B cell (primary cell): ENCODE data around the gene RABGAP1L. TPM values are rescaled to one million over a fixed set of nuclear protein-coding genes. Genes with fewer than 3 reads are reported as not detected.

Experiments used
- ATAC-seq: fragments of 200-7000 bp; cut with Tn5 transposase; one replicate; pipeline ENCODE4 v1.10.0; 2021; ENCODE audit warnings: low read depth, mild to moderate bottlenecking, moderate number of reproducible peaks, moderate library complexity
- CTCF ChIA-PET: fragments of 350-600 bp; sonication (Branson Sonifier 250); formaldehyde crosslinking; loops from one replicate; lab custom pipeline; 2021; ENCODE audit warnings: antibody characterized with exemption, inconsistent platforms; lab: Charles Lee
- POLR2A ChIA-PET: fragments of 350-600 bp; sonication (Branson Sonifier 250); formaldehyde crosslinking; loops from one replicate; lab custom pipeline; 2021; ENCODE audit warnings: antibody characterized with exemption; lab: Charles Lee
- DNase-seq: peaks from one replicate; pipeline ENCODE4 v3.0.0; 2013
- H2AFZ ChIP-seq: 2 replicates; pipeline ENCODE4 v1.6.1; 2012; ENCODE audit warnings: mild to moderate bottlenecking, low read depth, low read length; ENCODE audit not compliant: insufficient read depth, poor library complexity, severe bottlenecking
- H3K27ac ChIP-seq, 2 donors: 1 replicate in 1 of 2; 2 replicates in 1 of 2; pipeline ENCODE4 v1.5.1; 2012 to 2013; ENCODE audit warnings: low read length in 2 of 2, mild to moderate bottlenecking in 2 of 2, moderate library complexity in 1 of 2
- H3K27me3 ChIP-seq, 4 experiments: fragments of 200-600 bp in 1 of 4; sonication (generic) in 1 of 4; replicated peaks in 1 of 4; 1 replicate in 2 of 4; 2 replicates in 2 of 4; pipeline versions ENCODE4 v1.6.1 to v1.7.0; 2013 to 2016; ENCODE audit warnings: low read length in 3 of 4, mild to moderate bottlenecking in 2 of 4, mixed read lengths in 1 of 4, moderate library complexity in 1 of 4; ENCODE audit not compliant: insufficient read depth in 4 of 4, control insufficient read depth in 3 of 4; ENCODE audit errors: control extremely low read depth in 1 of 4
- H3K36me3 ChIP-seq, 2 experiments: replicated peaks in 1 of 2; 1 replicate in 1 of 2; 2 replicates in 1 of 2; pipeline versions ENCODE4 v1.6.1 to v1.7.1; 2013; ENCODE audit warnings: low read length in 1 of 2; ENCODE audit not compliant: insufficient read depth in 2 of 2, control insufficient read depth in 1 of 2; ENCODE audit errors: control extremely low read depth in 1 of 2, extremely low read depth in 1 of 2
- H3K4me1 ChIP-seq, 2 donors: fragments of 200-600 bp in 1 of 2; sonication (generic) in 1 of 2; 1 replicate in 1 of 2; 2 replicates in 1 of 2; pipeline versions ENCODE4 v1.5.1 to v1.6.1; 2013 to 2017; ENCODE audit warnings: low read length in 2 of 2; ENCODE audit not compliant: control insufficient read depth in 2 of 2, insufficient read depth in 2 of 2
- H3K4me2 ChIP-seq: replicated peaks from 2 replicates; pipeline ENCODE3; 2012; ENCODE audit warnings: mild to moderate bottlenecking, low read depth, low read length; ENCODE audit not compliant: poor library complexity, severe bottlenecking
- H3K4me3 ChIP-seq, 5 experiments: fragments of 200-600 bp in 1 of 5; sonication (generic) in 1 of 5; 1 replicate in 3 of 5; 2 replicates in 2 of 5; pipeline versions ENCODE4 v1.5.1 to v1.7.0; 2011 to 2016; ENCODE audit warnings: low read length in 4 of 5, mild to moderate bottlenecking in 4 of 5, low read depth in 2 of 5, control low read depth in 1 of 5, moderate library complexity in 1 of 5; ENCODE audit not compliant: insufficient read depth in 1 of 5; ENCODE audit errors: control extremely low read depth in 1 of 5, extremely low read depth in 1 of 5
- H3K79me2 ChIP-seq: fragments of 200-600 bp; sonication (generic); one replicate; pipeline ENCODE4 v1.6.0; 2016; ENCODE audit warnings: low read length; ENCODE audit not compliant: control insufficient read depth, insufficient read depth
- H3K9ac ChIP-seq: fragments of 200-600 bp; sonication (generic); 2 replicates; pipeline ENCODE4 v1.6.1; 2017; ENCODE audit warnings: mild to moderate bottlenecking, low read length, moderate library complexity
- H3K9me3 ChIP-seq, 3 donors: one replicate each; pipeline versions ENCODE4 v1.6.1 to v1.7.1; 2013; ENCODE audit warnings: low read length in 2 of 3; ENCODE audit not compliant: control insufficient read depth in 2 of 3, insufficient read depth in 1 of 3; ENCODE audit errors: control extremely low read depth in 1 of 3
- H4K20me1 ChIP-seq: 2 replicates; pipeline ENCODE4 v1.6.0; 2012; ENCODE audit warnings: mild to moderate bottlenecking, low read length; ENCODE audit not compliant: insufficient read depth, control insufficient read depth, poor library complexity, severe bottlenecking
- H3K27ac Mint-ChIP-seq: one replicate; pipeline ENCODE4 v1.8.0; 2021; ENCODE audit warnings: mixed read lengths
- H3K27me3 Mint-ChIP-seq: one replicate; pipeline ENCODE4 v1.8.0; 2021; ENCODE audit warnings: mixed read lengths
- H3K4me1 Mint-ChIP-seq: one replicate; pipeline ENCODE4 v1.8.0; 2021; ENCODE audit warnings: mixed read lengths
- H3K4me3 Mint-ChIP-seq: one replicate; pipeline ENCODE4 v1.8.0; 2021; ENCODE audit warnings: mixed read lengths
- H3K9me3 Mint-ChIP-seq: one replicate; pipeline ENCODE4 v1.8.0; 2022; ENCODE audit warnings: mixed read lengths; ENCODE audit not compliant: insufficient read depth
- EZH2 ChIP-seq: IDR thresholded peaks from 2 replicates; pipeline ENCODE4 v1.6.1; 2012; ENCODE audit warnings: borderline replicate concordance, low read depth, mild to moderate bottlenecking, moderate library complexity, low read length; ENCODE audit not compliant: insufficient read depth, poor library complexity, severe bottlenecking
- WGBS: methylation state at CpG from one replicate; pipeline ENCODE4 v1.1.5; 2013; ENCODE audit warnings: missing lambda C conversion rate; ENCODE audit not compliant: insufficient coverage; 5-methylcytosine and 5-hydroxymethylcytosine counted together
- intact Hi-C: fragments of 100-400 bp; cut with micrococcal nuclease; formaldehyde crosslinking; loops from one replicate; pipeline ENCODE4 v1.10.0; 2022
- polyA plus RNA-seq: library from polyadenylated mRNA; depleted of rRNA; stranded (reverse); fragments of >200 nt; gene quantifications from 2 replicates; pipeline ENCODE4 v1.2.3, GENCODE V29; 2012
- total RNA-seq, 2 donors: library from RNA; stranded (reverse); fragments of 120-200 nt in 1 of 2; gene quantifications; 1 replicate in 1 of 2; 2 replicates in 1 of 2; pipeline versions ENCODE4 v1.2.3 to v1.2.4, GENCODE V29; 2013 to 2022
- TF ChIP-seq, protein P1 (sequence below): fragments of 200-600 bp; IDR thresholded peaks from one replicate; pipeline ENCODE4 v1.8.0; 2022; ENCODE audit warnings: antibody characterized with exemption, mild to moderate bottlenecking

RABGAP1L gene
- total and polyA plus RNA-seq, 2 donors (not counting 1 experiment from before 2014, with no cell fraction given) = 34.9 to 159 TPM

DNA sequence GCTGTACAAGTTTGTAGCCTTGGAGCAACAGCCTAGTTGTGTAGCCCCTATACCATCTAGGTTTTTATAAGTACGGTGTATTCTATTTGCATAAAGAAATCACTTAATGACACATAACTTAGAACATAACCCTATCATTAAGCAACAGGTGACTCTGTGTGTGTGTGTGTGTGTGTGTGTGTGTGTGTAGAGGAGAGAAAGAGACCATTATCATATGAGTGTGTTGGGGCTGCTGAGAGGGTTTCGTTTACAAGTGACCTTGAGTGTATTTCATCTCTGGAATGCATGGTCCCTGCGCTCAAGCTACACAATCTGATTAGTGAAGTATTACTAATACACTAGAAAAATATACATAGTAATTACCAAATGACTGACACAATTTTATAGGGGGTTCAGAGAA, 115.1 kb downstream of the RABGAP1L start:
- CTCF ChIA-PET = interaction anchor here (0.6 to 4.0 kb wide), 3 partner anchors 12 to 636 kb away, joined by 3 to 27 read pairs (median 3); no protein-coding TSS in a partner anchor
- no peak overlapping the region for H3K4me3 Mint-ChIP-seq
- no peak overlapping the region for H3K27ac ChIP-seq

DNA sequence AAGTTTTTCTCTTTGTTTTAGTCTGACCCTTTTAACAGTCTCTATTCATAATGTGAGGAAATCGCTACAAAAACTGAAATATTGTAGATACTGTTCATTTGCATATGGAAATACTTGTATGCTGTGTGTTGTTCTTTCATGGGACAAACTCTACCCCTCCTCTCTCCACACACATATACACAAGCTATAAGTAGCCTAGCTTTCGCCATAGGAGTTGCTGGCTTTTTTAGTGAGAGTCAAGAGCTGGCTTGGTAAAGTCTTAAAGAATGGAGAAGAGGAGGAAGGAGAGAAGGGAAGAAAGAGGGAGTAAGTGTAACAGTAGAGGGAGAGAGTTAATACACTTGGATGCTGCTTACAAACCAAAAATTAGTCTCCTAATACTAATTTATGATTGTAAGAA, 115.6 kb downstream of the RABGAP1L start:
- Histone ChIP-seq H3K79me2 (no peaks in the 10 kb centered on the region), H3K36me3 (peaks cover 0 to 8% of the 10 kb centered on the region in 2 experiments)
- intact Hi-C loops = no loop called here

More for the DNA sequence above, 115.1 kb downstream of the RABGAP1L start:
- Mint-ChIP-seq H3K27ac (no peak overlapping the region), H3K27me3 (no peaks in the 10 kb centered on the region), H3K4me1 (peaks cover 49% of the 10 kb centered on the region), H3K9me3 (no peaks in the 10 kb centered on the region)
- Histone ChIP-seq H3K9ac (no peak overlapping the region), H3K4me3 (no peak overlapping the region), H3K9me3 (peaks cover 0 to 3% (median 0%) of the 10 kb centered on the region in 3 donors), H2AFZ (no peak overlapping the region), H3K79me2 (no peaks in the 10 kb centered on the region), H4K20me1 (no peaks in the 10 kb centered on the region), H3K36me3 (peaks cover 0 to 8% of the 10 kb centered on the region in 2 experiments), H3K4me1 (peaks cover 14 to 32% of the 10 kb centered on the region in 2 donors), H3K27me3 (no peaks in the 10 kb centered on the region), H3K4me2 (no peak overlapping the region)
- WGBS = no CpG with 5 or more reads among the region's 3 CpGs
- intact Hi-C loops = no loop called here
- ATAC-seq (no peak), DNase-seq (no peak)
- TF ChIP-seq, protein P1, sequence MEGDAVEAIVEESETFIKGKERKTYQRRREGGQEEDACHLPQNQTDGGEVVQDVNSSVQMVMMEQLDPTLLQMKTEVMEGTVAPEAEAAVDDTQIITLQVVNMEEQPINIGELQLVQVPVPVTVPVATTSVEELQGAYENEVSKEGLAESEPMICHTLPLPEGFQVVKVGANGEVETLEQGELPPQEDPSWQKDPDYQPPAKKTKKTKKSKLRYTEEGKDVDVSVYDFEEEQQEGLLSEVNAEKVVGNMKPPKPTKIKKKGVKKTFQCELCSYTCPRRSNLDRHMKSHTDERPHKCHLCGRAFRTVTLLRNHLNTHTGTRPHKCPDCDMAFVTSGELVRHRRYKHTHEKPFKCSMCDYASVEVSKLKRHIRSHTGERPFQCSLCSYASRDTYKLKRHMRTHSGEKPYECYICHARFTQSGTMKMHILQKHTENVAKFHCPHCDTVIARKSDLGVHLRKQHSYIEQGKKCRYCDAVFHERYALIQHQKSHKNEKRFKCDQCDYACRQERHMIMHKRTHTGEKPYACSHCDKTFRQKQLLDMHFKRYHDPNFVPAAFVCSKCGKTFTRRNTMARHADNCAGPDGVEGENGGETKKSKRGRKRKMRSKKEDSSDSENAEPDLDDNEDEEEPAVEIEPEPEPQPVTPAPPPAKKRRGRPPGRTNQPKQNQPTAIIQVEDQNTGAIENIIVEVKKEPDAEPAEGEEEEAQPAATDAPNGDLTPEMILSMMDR = no peak
- no peak for TF ChIP-seq EZH2
- POLR2A ChIA-PET = no interaction called here

More for the DNA sequence above, 115.6 kb downstream of the RABGAP1L start:
- Mint-ChIP-seq H3K4me3 (no peak overlapping the region), H3K9me3 (no peaks in the 10 kb centered on the region), H3K27ac (no peak overlapping the region), H3K4me1 (peaks cover 45% of the 10 kb centered on the region), H3K27me3 (no peaks in the 10 kb centered on the region)
- ATAC-seq (no peak), DNase-seq (no peak)
- peaks cover 14 to 29% of the 10 kb centered on the region in 2 donors for H3K4me1 ChIP-seq
- H2AFZ ChIP-seq = no peak overlapping the region
- no peak for TF ChIP-seq EZH2
- TF ChIP-seq, protein P1 = no peak
- H3K4me2 ChIP-seq = no peak overlapping the region
- ChIA-PET POLR2A (no interaction called here), CTCF (interaction anchor here (0.6 to 2.6 kb wide), 2 partner anchors 12 to 636 kb away, joined by 3 to 11 read pairs; no protein-coding TSS in a partner anchor)
- peaks cover 0 to 3% (median 0%) of the 10 kb centered on the region in 3 donors for H3K9me3 ChIP-seq
- H3K9ac ChIP-seq = no peak overlapping the region
- no peaks in the 10 kb centered on the region for H3K27me3 ChIP-seq
- H4K20me1 ChIP-seq = no peaks in the 10 kb centered on the region
- no peak overlapping the region for H3K4me3 ChIP-seq
- H3K27ac ChIP-seq = no peak overlapping the region
- no CpG with 5 or more reads among the region's 2 CpGs for WGBS
